Thyroid gland (tissue), 4 donors: ENCODE measurements around the gene LRRC56. TPM values are rescaled to one million over a fixed set of nuclear protein-coding genes. Genes with fewer than 3 reads are reported as not detected.

Source experiments
- DNase-seq, 2 donors: peaks; one replicate each; pipeline ENCODE4 v3.0.0-alpha.2; 2019
- H3K27ac ChIP-seq, 3 donors: fragments of 200-600 bp; sonication (generic); 1 replicate in 2 of 3; 2 replicates in 1 of 3; pipeline ENCODE4 v1.5.1; 2016 to 2019; ENCODE audit warnings: mild to moderate bottlenecking in 1 of 3, moderate library complexity in 1 of 3
- H3K27me3 ChIP-seq: fragments of 200-600 bp; sonication (generic); one replicate; pipeline ENCODE4 v1.5.1; 2019
- H3K36me3 ChIP-seq, 2 donors: fragments of 200-600 bp; sonication (generic); one replicate each; pipeline ENCODE4 v1.5.1; 2016 to 2019
- H3K4me1 ChIP-seq, 2 donors: fragments of 200-600 bp; sonication (generic); one replicate each; pipeline ENCODE4 v1.5.1; 2017 to 2019
- H3K4me3 ChIP-seq, 3 donors: fragments of 200-600 bp; sonication (generic); replicated peaks in 1 of 3; 1 replicate in 2 of 3; 2 replicates in 1 of 3; pipeline ENCODE4 v1.5.1; 2016; ENCODE audit warnings: mild to moderate bottlenecking in 1 of 3
- H3K9me3 ChIP-seq: fragments of 200-600 bp; sonication (generic); one replicate; pipeline ENCODE4 v1.5.1; 2017
- CTCF ChIP-seq, 6 experiments: fragments of 200-600 bp in 3 of 6; fragments of 450-650 bp in 3 of 6; sonication (generic) in 3 of 6; IDR thresholded peaks; one replicate each; pipeline ENCODE4 v1.5.1; 2016 to 2019; ENCODE audit warnings: antibody characterized with exemption in 6 of 6, mild to moderate bottlenecking in 2 of 6, inconsistent platforms in 1 of 6, moderate library complexity in 1 of 6
- POLR2A ChIP-seq, 2 donors: fragments of 450-650 bp; IDR thresholded peaks; one replicate each; pipeline ENCODE4 v1.6.1; 2017; ENCODE audit warnings: antibody characterized with exemption in 2 of 2, mild to moderate bottlenecking in 2 of 2, moderate library complexity in 1 of 2
- WGBS, 2 donors: methylation state at CpG; one replicate each; pipeline ENCODE4 v1.1.5; 2017; 5-methylcytosine and 5-hydroxymethylcytosine counted together
- intact Hi-C: fragments of 100-400 bp; cut with DNase I; formaldehyde crosslinking; loops from one replicate; pipeline ENCODE4 v1.15.1; 2023
- total RNA-seq, 4 donors: library from RNA; depleted of rRNA; stranded (reverse); fragments of >200 nt; gene quantifications; one replicate each; pipeline ENCODE4 v1.2.3, GENCODE V29; 2016

The LRRC56 gene
- total RNA-seq, 4 donors from 2014 or later, result 1.7 to 2.6 (median 2.3) TPM

DNA sequence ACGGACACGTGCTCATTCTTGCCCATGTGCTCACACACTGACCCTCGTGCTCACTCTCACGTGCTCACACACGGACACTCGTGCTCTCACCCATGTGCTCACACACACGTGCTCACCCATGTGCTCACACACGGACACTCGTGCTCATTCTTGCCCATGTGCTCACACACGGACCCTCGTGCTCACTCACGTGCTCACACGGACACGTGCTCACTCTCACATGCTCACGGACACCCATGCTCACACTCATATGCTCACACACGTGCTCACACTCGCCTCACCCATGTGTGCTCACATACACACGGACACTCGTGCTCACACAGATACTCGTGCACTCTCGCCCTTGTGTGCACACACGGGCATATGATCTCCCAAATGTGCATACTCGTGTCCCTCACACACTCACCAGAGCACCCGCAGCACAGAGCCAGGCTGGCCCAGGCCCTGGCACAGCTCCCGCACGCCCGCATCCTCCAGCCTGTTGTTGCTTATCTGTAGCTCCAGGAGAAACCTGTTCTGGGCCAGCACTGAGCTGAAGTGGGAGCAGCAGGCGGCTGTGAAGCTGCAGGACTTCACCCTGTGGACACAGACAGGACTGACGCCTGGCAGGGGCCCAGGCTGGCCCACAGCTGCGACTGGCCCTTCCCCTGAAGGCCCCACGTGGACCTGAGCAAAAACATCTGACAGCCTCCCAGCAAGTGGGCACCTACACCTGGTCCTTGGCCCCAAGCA is 39.6 kb upstream of the LRRC56 start:
- H3K4me3 ChIP-seq, result no peak overlapping the region
- H3K27ac ChIP-seq, result no peak overlapping the region
- WGBS, 2 donors, result 97% methylated on average over 28 to 30 of the region's 31 CpGs
- no peak for DNase-seq
- H3K36me3 ChIP-seq, result peaks cover 61 to 64% of the 10 kb centered on the region in 2 donors
- H3K9me3 ChIP-seq, result no peaks in the 10 kb centered on the region
- intact Hi-C loops, result no loop called here
- no peak for TF ChIP-seq POLR2A (IDR thresholded peaks at IDR 0.05)
- no peak for TF ChIP-seq CTCF (IDR thresholded peaks at IDR 0.05)
- peaks cover 0 to 5% of the 10 kb centered on the region in 2 donors for H3K4me1 ChIP-seq
- H3K27me3 ChIP-seq, result no peaks in the 10 kb centered on the region

GRCh38 chr11:498297-499181 is 38.8 kb upstream of the LRRC56 start:
- WGBS, 2 donors, result 83 to 96% methylated on average over 9 to 11 of the region's 39 CpGs
- intact Hi-C loops, result no loop called here

DNA sequence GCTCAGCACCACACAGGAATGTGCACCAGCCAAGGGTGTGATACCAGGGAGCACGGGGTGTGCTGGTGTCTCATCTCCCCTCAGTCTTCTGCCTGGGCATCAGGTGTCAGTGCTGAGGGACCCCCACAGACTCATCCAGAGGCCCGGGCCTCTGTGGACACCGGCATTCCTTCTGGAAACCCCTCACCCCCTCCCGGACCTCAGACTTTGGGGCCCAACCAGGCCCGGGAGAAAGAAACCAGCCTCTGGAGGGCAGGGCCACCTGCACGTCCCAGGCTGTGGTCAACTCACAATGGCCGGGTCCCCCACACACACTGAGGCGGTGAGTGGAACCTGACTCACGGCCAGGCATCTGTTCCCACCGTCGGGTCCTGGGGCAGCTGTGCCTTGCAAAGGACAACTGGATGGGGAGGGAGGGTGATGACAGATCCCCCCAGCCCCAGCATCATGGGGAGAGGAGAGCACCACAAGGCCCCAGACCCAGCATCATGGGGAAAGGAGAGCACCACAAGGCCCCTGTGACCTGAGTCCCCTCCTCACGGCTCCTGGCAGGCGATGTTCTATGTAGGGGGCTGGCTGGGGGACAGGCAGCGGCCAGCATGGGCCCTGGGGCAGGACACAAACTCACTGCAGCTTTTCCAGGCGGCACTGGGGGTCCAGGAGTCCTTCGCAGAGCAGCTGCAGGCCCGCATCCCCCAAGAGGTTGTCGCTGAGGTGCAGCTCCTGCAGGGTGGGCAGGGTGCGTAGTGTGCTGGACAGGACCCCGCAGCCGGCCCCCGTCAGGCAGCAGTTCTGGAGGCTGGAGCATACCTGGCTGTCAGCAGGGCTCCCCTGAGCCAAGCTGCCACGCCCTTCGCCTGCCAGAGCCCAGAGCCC is 37.9 kb upstream of the LRRC56 start:
- TF ChIP-seq POLR2A (IDR thresholded peaks at IDR 0.05) (no peak), CTCF (IDR thresholded peaks at IDR 0.05) (no peak)
- intact Hi-C loops, result loop anchor here (5.0 to 10.0 kb wide), 2 partner anchors 47 to 295 kb away; partner anchors contain the start of genes BET1L, PTDSS2 and RIC8A
- Histone ChIP-seq H3K9me3 (no peaks in the 10 kb centered on the region), H3K4me1 (peaks cover 10 to 22% of the 10 kb centered on the region in 2 donors), H3K36me3 (peaks cover 52 to 54% of the 10 kb centered on the region in 2 donors), H3K27ac (no peak overlapping the region), H3K27me3 (no peaks in the 10 kb centered on the region), H3K4me3 (no peak overlapping the region)
- WGBS, 2 donors, result 94 to 99% methylated on average over 6 to 13 of the region's 24 CpGs
- DNase-seq, result no peak

More at GRCh38 chr11:498297-499181, 38.8 kb upstream of the LRRC56 start:
- Histone ChIP-seq H3K9me3 (no peaks in the 10 kb centered on the region), H3K4me3 (no peak overlapping the region), H3K27me3 (no peaks in the 10 kb centered on the region), H3K4me1 (peaks cover under 1 to 13% of the 10 kb centered on the region in 2 donors), H3K27ac (no peak overlapping the region), H3K36me3 (peaks cover 58 to 63% of the 10 kb centered on the region in 2 donors)
- no peak for DNase-seq
- TF ChIP-seq CTCF (IDR thresholded peaks at IDR 0.05), result no peak
- TF ChIP-seq POLR2A (IDR thresholded peaks at IDR 0.05), result no peak

DNA sequence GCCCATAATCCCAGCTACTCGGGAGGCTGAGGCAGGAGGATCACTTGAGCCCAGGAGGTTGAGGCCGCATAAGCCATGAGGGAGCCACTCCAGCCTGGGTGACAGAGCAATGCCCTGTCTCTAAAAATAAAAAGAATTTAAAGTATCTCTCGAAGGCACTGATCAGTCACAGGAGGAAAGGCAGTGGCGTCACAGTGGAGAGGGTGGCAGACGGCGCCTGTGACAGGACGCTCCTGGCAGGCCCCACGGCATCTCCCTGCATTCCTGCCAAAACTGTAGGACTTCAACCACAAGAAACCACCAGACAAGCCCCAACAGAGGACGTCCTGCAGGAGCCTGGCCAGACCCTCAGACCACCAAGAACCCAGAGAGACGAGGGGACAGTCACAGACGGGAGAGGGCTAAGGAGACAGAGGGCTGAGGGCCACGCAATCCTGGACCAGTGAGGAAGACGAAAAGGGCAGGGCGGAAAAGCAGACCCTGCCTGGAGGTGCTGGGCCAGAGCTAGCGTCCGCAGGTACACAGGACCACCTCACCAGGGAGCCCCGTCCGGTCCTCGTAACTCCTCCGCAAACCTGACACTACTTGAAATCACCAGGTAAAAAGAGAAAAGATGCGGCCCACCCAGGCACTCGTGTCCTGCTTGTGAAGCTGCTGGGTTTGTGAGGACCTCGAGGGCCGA is 36.2 kb upstream of the LRRC56 start:
- peaks cover 44 to 49% of the 10 kb centered on the region in 2 donors for H3K36me3 ChIP-seq
- no peaks in the 10 kb centered on the region for H3K27me3 ChIP-seq
- H3K27ac ChIP-seq, result no peak overlapping the region
- H3K4me3 ChIP-seq, result no peak overlapping the region
- H3K4me1 ChIP-seq, result peaks cover 24 to 37% of the 10 kb centered on the region in 2 donors
- H3K9me3 ChIP-seq, result no peaks in the 10 kb centered on the region
- DNase-seq, result no peak
- TF ChIP-seq CTCF (IDR thresholded peaks at IDR 0.05) (no peak), POLR2A (IDR thresholded peaks at IDR 0.05) (no peak)
- WGBS, 2 donors, result 90 to 95% methylated on average over 24 of the region's 24 CpGs
- intact Hi-C loops, result loop anchor here (5.0 to 10.0 kb wide), 2 partner anchors 49 to 296 kb away; partner anchors contain the start of genes BET1L, PTDSS2 and RIC8A
